HG03565 (cell line): ENCODE results near the gene MTUS2.
"Not testable (repeated sequence)": the region's sequence is repeated elsewhere in the genome, so short reads cannot be mapped to it uniquely, and the experiment has no call there.

Experiments used
- ATAC-seq: cut with Tn5 transposase; IDR thresholded peaks from one replicate; pipeline ENCODE4 v1.9.1; 2021; ENCODE audit warnings: mild to moderate bottlenecking, moderate library complexity; ENCODE audit not compliant: unreplicated experiment

The MTUS2 gene

DNA sequence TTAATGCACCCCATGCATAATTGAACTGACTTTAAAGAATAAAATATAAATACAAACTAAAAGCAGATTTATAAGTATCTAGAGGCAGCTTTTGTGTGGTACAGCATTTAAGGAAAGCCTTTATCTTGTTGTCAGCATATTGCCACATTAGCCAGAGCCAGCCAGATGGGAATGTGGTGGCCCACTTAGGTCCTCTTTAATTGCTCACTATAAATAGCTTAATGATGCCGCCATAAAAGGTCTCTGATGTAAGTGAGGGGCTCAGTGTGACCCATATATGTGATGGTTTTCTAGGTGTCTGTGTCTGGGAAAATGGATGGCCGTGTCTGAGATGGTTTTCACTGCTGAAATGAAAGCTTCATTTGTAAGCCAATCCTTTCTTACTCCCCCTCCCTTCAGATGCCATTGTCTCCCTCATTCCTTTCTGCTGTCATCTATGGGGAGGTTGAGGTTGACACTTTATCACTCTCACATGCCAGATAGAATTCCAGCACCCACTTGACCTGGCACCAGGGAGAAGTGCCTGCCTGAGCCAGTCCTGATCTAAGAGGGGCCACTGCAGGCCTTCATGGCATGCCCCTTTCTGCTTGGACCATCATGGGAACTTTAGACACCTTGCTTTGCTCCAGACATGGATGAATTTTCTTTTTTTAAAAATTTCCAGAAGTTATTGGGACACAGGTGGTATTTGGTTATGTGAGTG, 135.3 kb downstream of the MTUS2 start:
- no peak for ATAC-seq

DNA sequence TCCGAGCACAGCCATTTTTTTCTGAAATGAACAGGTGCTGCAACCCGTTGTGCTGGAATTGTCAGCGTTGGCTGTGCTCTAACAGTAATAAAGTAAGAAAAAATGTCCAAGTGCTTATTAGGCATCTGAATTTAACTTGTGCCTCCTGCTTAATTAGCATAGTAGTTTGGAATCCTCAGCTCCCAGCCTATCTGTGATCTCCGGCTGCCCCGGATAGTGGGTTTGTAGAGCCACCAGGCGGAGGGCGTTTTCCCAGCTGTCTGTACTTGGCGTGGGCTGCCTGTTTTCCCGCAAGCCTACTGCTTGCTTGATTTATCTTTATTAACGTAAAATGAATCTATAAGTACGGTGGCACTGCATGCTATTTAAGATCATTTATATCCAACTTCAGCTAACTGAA, 137.9 kb downstream of the MTUS2 start:
- no peak for ATAC-seq

- no peak for ATAC-seq
Observed at GRCh38 chr13:28958441-28958840, 138.3 kb downstream of the MTUS2 start.

GRCh38 chr13:28964052-28964451, 143.9 kb downstream of the MTUS2 start:
- no peak for ATAC-seq

DNA sequence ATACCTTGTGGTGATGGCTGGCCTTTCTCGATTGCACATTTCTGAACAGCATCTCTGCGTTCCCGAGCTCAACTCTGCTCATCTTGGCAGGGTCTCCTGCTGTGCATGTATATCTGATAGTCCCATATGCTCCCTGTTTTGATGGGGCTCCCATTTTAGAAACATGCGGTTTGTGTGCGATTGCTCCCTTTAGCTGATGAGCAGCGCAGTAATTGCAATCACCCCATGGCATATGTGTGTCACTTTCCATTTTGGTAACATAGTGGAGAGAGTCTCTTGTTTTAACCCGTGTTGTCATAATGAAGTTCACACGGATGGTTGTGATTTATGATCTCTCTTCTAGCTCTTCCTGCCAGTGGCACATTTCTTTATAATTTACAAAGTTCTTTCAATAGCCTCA, 144.7 kb downstream of the MTUS2 start:
- ATAC-seq, result no peak

DNA sequence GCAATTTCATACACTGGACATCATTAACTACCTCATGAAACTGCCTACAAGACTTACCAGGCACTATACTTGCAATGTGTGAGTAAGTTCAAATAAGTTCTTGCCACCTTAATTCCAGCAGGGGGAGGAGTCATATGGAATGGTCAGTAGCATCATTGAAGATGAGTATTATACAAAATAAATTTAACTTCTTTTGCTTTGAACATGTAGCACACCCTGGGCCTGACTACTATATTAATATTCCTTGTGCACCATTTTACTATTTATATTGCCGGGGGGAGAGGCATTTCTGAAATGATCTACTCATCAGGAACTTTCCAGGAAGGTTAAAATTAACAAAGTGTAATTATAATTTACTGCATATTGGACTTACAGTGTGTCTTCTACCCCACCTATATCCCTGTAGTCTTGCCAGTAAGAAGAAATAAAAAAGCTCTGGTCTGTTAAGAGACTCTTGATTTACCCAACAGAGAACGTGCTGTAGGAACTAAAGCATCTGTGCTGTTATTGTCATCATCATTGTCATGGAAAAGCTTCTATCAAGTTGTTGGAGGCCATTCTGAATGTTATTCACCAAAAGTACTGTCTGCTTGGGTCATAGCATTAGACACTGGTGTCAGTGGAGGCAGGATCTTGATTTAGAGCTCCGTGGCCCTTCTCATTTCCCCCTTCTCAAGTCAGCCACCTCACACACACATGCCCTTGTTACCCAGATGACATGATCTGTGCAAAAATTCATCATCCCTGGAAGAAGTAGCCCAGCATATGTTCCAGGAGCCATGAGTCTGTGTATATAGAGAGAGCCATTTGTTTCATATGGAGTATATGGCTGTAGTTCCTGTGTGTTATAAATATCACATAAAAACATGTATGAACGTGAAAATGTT, 147.1 kb downstream of the MTUS2 start:
- ATAC-seq, result no peak

- no peak for ATAC-seq
Observed at GRCh38 chr13:28976195-28976594, 156.1 kb downstream of the MTUS2 start.

GRCh38 chr13:28976636-28977035, 156.5 kb downstream of the MTUS2 start:
- ATAC-seq, result no peak

- ATAC-seq, result no peak
Observed at GRCh38 chr13:28978574-28978973, 158.4 kb downstream of the MTUS2 start.

- no peak for ATAC-seq
Observed at GRCh38 chr13:28981530-28981929, 161.4 kb downstream of the MTUS2 start.

- no peak for ATAC-seq
Observed at GRCh38 chr13:28983641-28984040, 163.5 kb downstream of the MTUS2 start.

DNA sequence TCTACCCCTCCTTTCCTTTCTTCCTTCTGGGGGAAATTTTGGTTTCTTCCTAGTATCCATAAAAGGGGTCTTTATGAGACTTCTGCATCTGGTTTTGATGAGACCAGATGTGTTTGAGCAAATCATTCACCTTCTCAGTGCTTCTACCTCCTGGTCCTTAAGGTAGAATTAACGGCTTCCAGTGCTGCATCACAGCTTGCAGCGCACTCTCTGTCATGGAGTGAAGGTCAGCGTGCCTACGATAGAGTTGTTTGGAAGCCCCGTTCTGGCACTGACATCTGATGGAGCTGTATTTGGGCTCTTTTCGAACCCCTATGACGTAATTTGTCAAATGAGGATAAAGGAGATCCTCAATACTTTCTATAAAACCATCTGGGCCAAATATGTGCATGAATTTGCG, 164.2 kb downstream of the MTUS2 start:
- no peak for ATAC-seq

DNA sequence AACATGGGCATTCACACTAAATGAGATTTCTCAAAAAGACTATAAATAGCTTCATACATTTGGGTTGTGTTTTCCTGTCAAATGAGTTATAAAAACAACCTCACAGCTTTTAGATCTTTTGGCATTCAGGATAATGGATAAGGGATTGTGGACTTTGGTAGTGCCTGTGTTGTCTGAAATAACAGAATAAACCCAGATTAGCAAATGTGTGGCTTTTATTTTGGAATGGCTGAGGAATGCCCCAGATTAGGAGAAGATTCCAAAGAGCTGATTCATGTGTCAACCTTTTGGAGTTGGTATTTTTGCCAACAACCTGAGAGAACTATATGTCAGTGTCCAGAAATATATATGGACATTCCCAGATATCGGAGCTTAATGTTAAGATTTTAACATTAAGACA, 164.7 kb downstream of the MTUS2 start:
- ATAC-seq, result no peak

- ATAC-seq, result not testable (repeated sequence)
Observed at GRCh38 chr13:28990378-28990777, 170.2 kb downstream of the MTUS2 start.

GRCh38 chr13:28991764-28992163, 171.6 kb downstream of the MTUS2 start:
- no peak for ATAC-seq

GRCh38 chr13:29000826-29001225, 180.7 kb downstream of the MTUS2 start:
- no peak for ATAC-seq

DNA sequence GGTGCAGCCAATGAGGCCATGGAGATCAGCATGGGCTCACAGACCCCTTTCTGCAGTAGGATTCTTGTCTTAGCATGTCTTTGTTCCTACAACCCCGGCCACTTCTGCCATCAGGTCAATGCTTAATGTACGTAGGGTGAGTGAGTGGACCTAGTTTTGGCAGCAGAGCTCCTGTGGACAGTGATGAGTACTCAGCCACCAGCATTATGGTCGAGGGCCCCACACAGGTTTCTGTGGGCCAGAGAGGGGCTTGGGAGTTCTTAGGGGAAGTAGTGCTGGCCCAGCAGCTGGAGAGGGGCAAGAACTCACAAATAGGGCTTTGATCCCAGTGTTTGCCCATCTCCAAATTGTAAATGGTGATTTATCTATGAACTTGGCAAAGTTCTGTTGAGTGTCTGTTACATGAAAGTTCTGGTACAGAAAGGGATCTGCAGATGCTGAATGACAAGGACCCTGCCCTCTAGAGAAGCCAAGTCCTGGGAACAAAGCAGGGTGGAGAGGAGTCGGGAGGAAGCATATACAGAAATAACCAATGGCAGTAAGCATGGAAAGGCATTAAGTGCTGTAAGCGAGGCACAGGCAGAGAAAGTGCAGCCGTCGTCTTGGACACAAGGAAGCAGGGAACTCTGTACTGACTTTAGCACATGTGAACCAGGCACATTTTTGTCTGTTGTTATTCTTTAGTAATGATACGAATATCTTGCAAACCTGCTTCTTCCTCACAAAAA, 185.1 kb downstream of the MTUS2 start:
- no peak for ATAC-seq

DNA sequence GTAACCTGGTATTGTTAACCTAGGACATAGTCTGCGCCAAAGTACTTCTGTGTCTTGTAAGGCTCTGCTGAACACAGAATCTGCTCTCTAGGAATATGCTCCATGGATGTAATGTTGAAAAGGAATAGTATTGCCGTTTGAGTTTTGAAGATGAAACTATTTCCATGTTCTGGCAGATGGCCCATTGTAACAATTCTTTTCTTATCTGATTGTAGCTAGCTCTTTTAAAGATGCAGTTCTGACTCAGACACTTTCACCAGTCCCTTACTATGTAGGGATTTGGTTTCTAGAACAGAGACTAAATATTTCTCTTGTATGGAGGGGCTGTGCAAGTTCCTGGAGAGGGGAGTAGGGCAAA, 185.6 kb downstream of the MTUS2 start:
- ATAC-seq, result no peak

DNA sequence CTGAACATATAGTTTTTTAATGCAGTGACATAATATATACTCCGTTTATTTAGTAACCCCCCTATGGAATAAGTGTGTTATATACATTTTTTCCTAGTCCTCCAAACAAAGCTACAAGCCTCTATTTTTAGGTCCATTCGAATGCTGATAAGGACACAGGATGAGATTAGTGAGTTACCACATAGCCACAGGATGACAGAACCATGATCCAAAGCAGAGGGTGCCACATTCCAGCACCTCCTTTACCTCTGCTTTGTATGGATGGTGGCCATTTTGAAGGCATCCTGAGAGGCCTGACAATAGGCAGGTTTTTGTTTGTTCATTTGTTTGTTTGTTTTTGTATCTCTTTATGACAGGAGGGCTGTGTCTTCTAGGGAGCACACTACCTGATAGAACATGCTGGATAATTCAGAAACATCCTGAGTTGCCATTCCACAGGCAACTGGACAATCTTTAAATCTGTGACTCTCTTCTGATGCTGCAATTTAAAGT, 186.3 kb downstream of the MTUS2 start:
- ATAC-seq, result no peak

GRCh38 chr13:29008296-29008695, 188.2 kb downstream of the MTUS2 start:
- ATAC-seq, result no peak

DNA sequence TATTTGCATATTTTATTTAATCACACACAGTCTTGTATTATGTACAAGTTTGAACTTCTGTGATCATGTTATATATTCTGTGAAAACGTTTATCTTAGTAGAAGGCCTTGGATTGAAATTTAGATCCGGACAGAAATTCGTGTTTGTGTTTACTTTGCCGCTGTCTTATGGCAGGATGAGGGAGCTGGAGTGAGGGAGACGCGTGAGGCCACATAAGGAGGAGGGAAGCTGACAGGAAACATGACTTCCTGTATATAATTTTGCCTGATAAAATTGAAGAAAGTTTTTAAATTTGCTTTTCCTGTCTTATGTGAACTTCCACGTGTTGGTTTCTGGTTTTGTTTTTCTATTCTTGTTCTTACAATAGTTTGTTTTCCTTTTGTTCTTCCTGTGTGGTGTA, 200.2 kb downstream of the MTUS2 start:
- no peak for ATAC-seq

DNA sequence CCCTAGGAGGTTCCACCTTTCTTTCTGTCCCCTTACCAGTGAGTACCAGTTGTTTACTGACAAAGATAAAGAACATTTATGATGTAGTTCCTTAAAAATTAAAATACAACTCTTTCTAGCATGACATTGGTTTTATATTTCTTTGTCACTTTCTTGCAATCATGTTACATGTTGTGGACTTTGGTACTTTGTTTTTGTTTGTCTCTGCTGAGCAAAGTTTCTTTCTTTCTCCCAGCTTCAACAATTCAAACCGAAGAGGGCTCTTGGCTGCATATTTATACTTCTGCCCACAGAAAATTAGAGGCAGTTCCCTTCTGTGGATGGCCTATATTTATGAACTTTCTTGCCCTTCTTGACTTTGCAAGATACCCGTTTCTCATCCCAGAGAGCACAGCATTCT, 201.2 kb downstream of the MTUS2 start:
- no peak for ATAC-seq
